GM12892 (cell line): ENCODE measurements around the gene KNDC1.

Experiments used
- POLR2A ChIP-seq: IDR thresholded peaks from 2 replicates; pipeline ENCODE4 v1.6.1; 2011; ENCODE audit warnings: low read depth, low read length, control low read depth
- POLR2AphosphoS5 ChIP-seq: IDR thresholded peaks from 2 replicates; pipeline ENCODE4 v1.6.1; 2011; ENCODE audit warnings: low read depth, low read length, control low read depth
- TAF1 ChIP-seq: IDR thresholded peaks from 2 replicates; pipeline ENCODE4 v1.6.1; 2011; ENCODE audit warnings: low read depth, mild to moderate bottlenecking, control low read depth, low read length, borderline replicate concordance

DNA sequence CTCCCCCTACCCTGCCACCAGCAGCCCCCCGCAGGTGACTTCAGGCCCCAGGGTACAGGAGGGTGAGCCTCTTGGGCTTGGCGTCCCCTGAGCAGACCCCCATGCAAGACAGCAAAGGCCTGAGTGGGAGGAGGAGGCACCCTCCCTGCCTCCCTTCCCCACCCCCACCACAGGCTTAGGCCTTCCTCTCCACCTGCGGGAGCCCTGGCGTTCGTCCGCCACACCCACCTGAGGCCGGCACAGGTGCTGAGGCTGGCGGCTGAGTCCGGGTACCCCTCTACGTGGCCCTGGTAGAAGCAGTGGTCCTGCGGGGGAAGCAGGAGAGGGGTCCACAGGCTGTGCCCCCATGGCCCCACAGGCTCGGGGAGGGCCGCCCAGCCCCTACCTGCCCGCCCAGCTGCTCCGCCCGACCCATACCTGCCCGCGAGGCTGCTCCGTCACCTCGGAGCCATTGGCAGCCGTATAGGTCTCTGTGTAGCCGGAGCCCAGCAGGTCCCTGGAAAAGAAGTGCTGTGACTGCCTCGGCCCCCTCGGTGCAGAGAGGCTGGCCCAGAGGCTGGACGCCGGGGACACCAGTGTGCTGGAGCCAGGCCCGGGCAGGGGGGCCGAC, 113.6 kb downstream of the KNDC1 start:
- TF ChIP-seq POLR2AphosphoS5 = no peak
- TF ChIP-seq POLR2A = no peak
- TF ChIP-seq TAF1 = no peak
